ENCODE data around the gene ZNF358.

The ZNF358 gene

GRCh38 chr19:7486923-7487322, 29.0 kb upstream of the ZNF358 start:
- Histone ChIP-seq H3K4me2 (ENCODE audit: low read length) (no peak overlapping the region), H3K79me2 (no peaks in the 10 kb centered on the region), H3K9me3 (ENCODE audit: control insufficient read depth, low read length) (no peaks in the 10 kb centered on the region), H3K27me3 (ENCODE audit: control insufficient read depth, insufficient read depth, low read length) (no peaks in the 10 kb centered on the region), H2AFZ (no peak overlapping the region), H3K4me3 (ENCODE audit: low read depth, low read length) (no peak overlapping the region), H3K27ac (no peak overlapping the region), H3K36me3 (ENCODE audit: control insufficient read depth, insufficient read depth, low read length) (no peaks in the 10 kb centered on the region), H3K9ac (no peak overlapping the region), H3K4me1 (peaks cover 4% of the 10 kb centered on the region)
- TF ChIP-seq CTCF (IDR thresholded peaks at IDR 0.05) = no peak

- Histone ChIP-seq H3K27me3 (ENCODE audit: control insufficient read depth, insufficient read depth, low read length) (no peaks in the 10 kb centered on the region), H3K79me2 (no peaks in the 10 kb centered on the region), H3K9ac (peak within 1 kb of the TSS; percentile 40), H3K4me3 (ENCODE audit: low read depth, low read length) (peak within 1 kb of the TSS; percentile 80), H3K27ac (peak within 1 kb of the TSS; percentile 75), H3K4me2 (ENCODE audit: low read length) (peak within 1 kb of the TSS; percentile 66), H3K9me3 (ENCODE audit: control insufficient read depth, low read length) (no peaks in the 10 kb centered on the region), H2AFZ (peak within 1 kb of the TSS; percentile 96), H3K4me1 (peaks cover 4% of the 10 kb centered on the region), H3K36me3 (ENCODE audit: control insufficient read depth, insufficient read depth, low read length) (no peaks in the 10 kb centered on the region)
- no peak for TF ChIP-seq CTCF (IDR thresholded peaks at IDR 0.05)
Observed at GRCh38 chr19:7488736-7489353, 27.1 kb upstream of the ZNF358 start, which contains the start of gene PEX11G. TSS of gene PEX11G (minus strand) at chr19:7489035. CDS start at chr19:7489010, 25 bp downstream.

GRCh38 chr19:7489609-7490044, 26.3 kb upstream of the ZNF358 start:
- Histone ChIP-seq H3K9ac (no peak overlapping the region), H3K4me2 (ENCODE audit: low read length) (peak overlapping the region; percentile 66), H3K27me3 (ENCODE audit: control insufficient read depth, insufficient read depth, low read length) (no peaks in the 10 kb centered on the region), H3K36me3 (ENCODE audit: control insufficient read depth, insufficient read depth, low read length) (no peaks in the 10 kb centered on the region), H3K27ac (no peak overlapping the region), H3K4me3 (ENCODE audit: low read depth, low read length) (no peak overlapping the region), H3K79me2 (no peaks in the 10 kb centered on the region), H3K9me3 (ENCODE audit: control insufficient read depth, low read length) (no peaks in the 10 kb centered on the region), H2AFZ (peak overlapping the region; percentile 96), H3K4me1 (peaks cover 11% of the 10 kb centered on the region)
- TF ChIP-seq CTCF (IDR thresholded peaks at IDR 0.05) = no peak

GRCh38 chr19:7492142-7492541, 23.8 kb upstream of the ZNF358 start:
- TF ChIP-seq CTCF (IDR thresholded peaks at IDR 0.05) = no peak
- Histone ChIP-seq H3K79me2 (no peaks in the 10 kb centered on the region), H3K4me2 (ENCODE audit: low read length) (no peak overlapping the region), H2AFZ (no peak overlapping the region), H3K4me3 (ENCODE audit: low read depth, low read length) (no peak overlapping the region), H3K9me3 (ENCODE audit: control insufficient read depth, low read length) (no peaks in the 10 kb centered on the region), H3K36me3 (ENCODE audit: control insufficient read depth, insufficient read depth, low read length) (no peaks in the 10 kb centered on the region), H3K9ac (no peak overlapping the region), H3K4me1 (peaks cover 15% of the 10 kb centered on the region), H3K27ac (no peak overlapping the region), H3K27me3 (ENCODE audit: control insufficient read depth, insufficient read depth, low read length) (no peaks in the 10 kb centered on the region)

- Histone ChIP-seq H3K9ac (no peak overlapping the region), H3K79me2 (no peaks in the 10 kb centered on the region), H3K4me2 (ENCODE audit: low read length) (no peak overlapping the region), H3K27me3 (ENCODE audit: control insufficient read depth, insufficient read depth, low read length) (no peaks in the 10 kb centered on the region), H3K4me3 (ENCODE audit: low read depth, low read length) (no peak overlapping the region), H3K27ac (no peak overlapping the region), H2AFZ (no peak overlapping the region), H3K9me3 (ENCODE audit: control insufficient read depth, low read length) (no peaks in the 10 kb centered on the region), H3K4me1 (peaks cover 15% of the 10 kb centered on the region), H3K36me3 (ENCODE audit: control insufficient read depth, insufficient read depth, low read length) (no peaks in the 10 kb centered on the region)
- TF ChIP-seq CTCF (IDR thresholded peaks at IDR 0.05) = no peak
Observed at GRCh38 chr19:7492558-7492957, 23.3 kb upstream of the ZNF358 start.

Data from parathyroid adenoma (tissue), 2 donors.